IMR-90 (cell line): Measurements from ENCODE around the gene SLC6A13.

Experiments
- BHLHE40 ChIP-seq: fragments of 150-350 bp; IDR thresholded peaks from 2 replicates; pipeline ENCODE4 v1.6.1; 2016; ENCODE audit warnings: mild to moderate bottlenecking, low read depth, low read length
- CHD1 ChIP-seq: IDR thresholded peaks from 2 replicates; pipeline ENCODE4 v1.6.1; 2012; ENCODE audit warnings: low read depth, low read length, improper control_type of control experiment
- POLR2A ChIP-seq: IDR thresholded peaks from 2 replicates; pipeline ENCODE4 v1.6.1; 2012; ENCODE audit warnings: mild to moderate bottlenecking, low read depth, low read length
- RAD21 ChIP-seq: IDR thresholded peaks from 2 replicates; pipeline ENCODE4 v1.6.1; 2012; ENCODE audit warnings: low read length, improper control_type of control experiment
- RCOR1 ChIP-seq: IDR thresholded peaks from 2 replicates; pipeline ENCODE4 v1.6.1; 2012; ENCODE audit warnings: mild to moderate bottlenecking, low read length, improper control_type of control experiment; ENCODE audit not compliant: insufficient replicate concordance
- SMC3 ChIP-seq: fragments of 150-350 bp; IDR thresholded peaks from 2 replicates; pipeline ENCODE4 v1.6.1; 2016; ENCODE audit warnings: low read depth, mild to moderate bottlenecking, antibody characterized with exemption, low read length, moderate library complexity
- TF ChIP-seq, protein P1 (sequence below): conservative IDR thresholded peaks from 2 replicates; pipeline ENCODE4 v1.5.1; 2012; ENCODE audit warnings: mild to moderate bottlenecking, low read depth, low read length, improper control_type of control experiment
- TF ChIP-seq, protein P2 (sequence below): fragments of 150-350 bp; IDR thresholded peaks from 2 replicates; pipeline ENCODE4 v1.6.1; 2017; ENCODE audit warnings: mild to moderate bottlenecking, antibody characterized with exemption, low read length, low read depth
- TF ChIP-seq, protein P3 (sequence below): fragments of 150-350 bp; IDR thresholded peaks from 2 replicates; pipeline ENCODE4 v1.6.1; 2016; ENCODE audit warnings: low read depth, mild to moderate bottlenecking, low read length, moderate library complexity, borderline replicate concordance

DNA sequence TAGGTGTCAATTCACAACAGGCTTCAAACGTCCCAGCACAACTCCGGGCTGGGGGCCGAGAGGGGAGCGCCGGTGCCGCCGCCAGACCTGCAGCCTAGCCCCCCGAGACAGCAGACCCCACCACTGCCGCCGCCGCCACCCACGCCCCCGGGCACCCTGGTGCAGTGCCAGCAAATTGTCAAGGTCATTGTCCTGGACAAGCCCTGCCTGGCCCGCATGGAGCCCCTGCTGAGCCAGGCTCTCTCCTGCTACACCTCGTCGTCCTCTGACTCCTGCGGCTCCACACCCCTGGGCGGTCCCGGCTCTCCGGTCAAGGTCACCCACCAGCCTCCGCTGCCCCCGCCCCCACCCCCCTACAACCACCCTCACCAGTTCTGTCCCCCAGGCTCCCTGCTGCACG is 88.0 kb downstream of the SLC6A13 start:
- TF ChIP-seq, protein P1, sequence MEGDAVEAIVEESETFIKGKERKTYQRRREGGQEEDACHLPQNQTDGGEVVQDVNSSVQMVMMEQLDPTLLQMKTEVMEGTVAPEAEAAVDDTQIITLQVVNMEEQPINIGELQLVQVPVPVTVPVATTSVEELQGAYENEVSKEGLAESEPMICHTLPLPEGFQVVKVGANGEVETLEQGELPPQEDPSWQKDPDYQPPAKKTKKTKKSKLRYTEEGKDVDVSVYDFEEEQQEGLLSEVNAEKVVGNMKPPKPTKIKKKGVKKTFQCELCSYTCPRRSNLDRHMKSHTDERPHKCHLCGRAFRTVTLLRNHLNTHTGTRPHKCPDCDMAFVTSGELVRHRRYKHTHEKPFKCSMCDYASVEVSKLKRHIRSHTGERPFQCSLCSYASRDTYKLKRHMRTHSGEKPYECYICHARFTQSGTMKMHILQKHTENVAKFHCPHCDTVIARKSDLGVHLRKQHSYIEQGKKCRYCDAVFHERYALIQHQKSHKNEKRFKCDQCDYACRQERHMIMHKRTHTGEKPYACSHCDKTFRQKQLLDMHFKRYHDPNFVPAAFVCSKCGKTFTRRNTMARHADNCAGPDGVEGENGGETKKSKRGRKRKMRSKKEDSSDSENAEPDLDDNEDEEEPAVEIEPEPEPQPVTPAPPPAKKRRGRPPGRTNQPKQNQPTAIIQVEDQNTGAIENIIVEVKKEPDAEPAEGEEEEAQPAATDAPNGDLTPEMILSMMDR, result no peak
- TF ChIP-seq, protein P2, sequence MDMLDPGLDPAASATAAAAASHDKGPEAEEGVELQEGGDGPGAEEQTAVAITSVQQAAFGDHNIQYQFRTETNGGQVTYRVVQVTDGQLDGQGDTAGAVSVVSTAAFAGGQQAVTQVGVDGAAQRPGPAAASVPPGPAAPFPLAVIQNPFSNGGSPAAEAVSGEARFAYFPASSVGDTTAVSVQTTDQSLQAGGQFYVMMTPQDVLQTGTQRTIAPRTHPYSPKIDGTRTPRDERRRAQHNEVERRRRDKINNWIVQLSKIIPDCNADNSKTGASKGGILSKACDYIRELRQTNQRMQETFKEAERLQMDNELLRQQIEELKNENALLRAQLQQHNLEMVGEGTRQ, result no peak
- TF ChIP-seq BHLHE40 (no peak), RAD21 (no peak), CHD1 (no peak), POLR2A (no peak), SMC3 (no peak), RCOR1 (no peak)
- TF ChIP-seq, protein P3, sequence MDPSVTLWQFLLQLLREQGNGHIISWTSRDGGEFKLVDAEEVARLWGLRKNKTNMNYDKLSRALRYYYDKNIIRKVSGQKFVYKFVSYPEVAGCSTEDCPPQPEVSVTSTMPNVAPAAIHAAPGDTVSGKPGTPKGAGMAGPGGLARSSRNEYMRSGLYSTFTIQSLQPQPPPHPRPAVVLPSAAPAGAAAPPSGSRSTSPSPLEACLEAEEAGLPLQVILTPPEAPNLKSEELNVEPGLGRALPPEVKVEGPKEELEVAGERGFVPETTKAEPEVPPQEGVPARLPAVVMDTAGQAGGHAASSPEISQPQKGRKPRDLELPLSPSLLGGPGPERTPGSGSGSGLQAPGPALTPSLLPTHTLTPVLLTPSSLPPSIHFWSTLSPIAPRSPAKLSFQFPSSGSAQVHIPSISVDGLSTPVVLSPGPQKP, result no peak
